Stimulated activated CD4-positive, alpha-beta T cell treated with anti-CD3 and anti-CD28 coated beads, TNF-alpha, amount 100 ng/mL, for 4 hours (primary cell): Measurements from ENCODE around the gene TMUB1.

Experiments used
- DNase-seq, 3 experiments: peaks; one replicate each; pipeline ENCODE4 v3.0.0-alpha.2; 2020; ENCODE audit warnings: low read depth in 3 of 3

Gene TMUB1

GRCh38 chr7:151121380-151122170, 38.3 kb upstream of the TMUB1 start:
- DNase-seq, result no peak

- no peak for DNase-seq
These were observed 37.6 kb upstream of the TMUB1 start for GRCh38 chr7:151120896-151121295.

- DNase-seq, result no peak
These were observed 36.6 kb upstream of the TMUB1 start for GRCh38 chr7:151119902-151120301.

GRCh38 chr7:151119055-151119415, 35.7 kb upstream of the TMUB1 start:
- DNase-seq, result no peak

GRCh38 chr7:151118108-151119054, 35.1 kb upstream of the TMUB1 start:
- no peak for DNase-seq

GRCh38 chr7:151117565-151117964, 34.3 kb upstream of the TMUB1 start:
- peak in 1 of 3 experiments; percentile 23 for DNase-seq

- DNase-seq, result no peak
These were observed 33.5 kb upstream of the TMUB1 start for GRCh38 chr7:151116603-151117440.

- DNase-seq, result no peak
These were observed 32.6 kb upstream of the TMUB1 start for GRCh38 chr7:151115836-151116418.

- peak in 1 of 3 experiments; percentile 18 for DNase-seq
These were observed 32.0 kb upstream of the TMUB1 start for GRCh38 chr7:151115121-151115835.

GRCh38 chr7:151114151-151115090, 31.1 kb upstream of the TMUB1 start:
- no peak for DNase-seq

GRCh38 chr7:151113344-151114150, 30.3 kb upstream of the TMUB1 start:
- DNase-seq, result no peak

GRCh38 chr7:151110941-151111645, 27.8 kb upstream of the TMUB1 start:
- peak in 2 of 3 experiments; percentile 59 to 60 for DNase-seq

GRCh38 chr7:151110236-151110940, 27.1 kb upstream of the TMUB1 start:
- no peak for DNase-seq

GRCh38 chr7:151109094-151110048, 26.1 kb upstream of the TMUB1 start:
- DNase-seq, result no peak

- DNase-seq, result no peak
These were observed 24.6 kb upstream of the TMUB1 start for GRCh38 chr7:151107882-151108281.
